Measurements from ENCODE around the gene ARHGAP15. TPM values are rescaled to one million over a fixed set of nuclear protein-coding genes. Genes with fewer than 3 reads are reported as not detected.
A peak's percentile ranks its signal among the peaks of the same experiment; 100 is the strongest.

The ARHGAP15 gene
- total RNA-seq, 2 donors from 2014 or later = 0.86 TPM; not detected in 1

- H3K36me3 Mint-ChIP-seq (ENCODE audit: low read depth) = peaks cover 2% of the 10 kb centered on the region
- peak overlapping the region; percentile 82 for H3K27ac ChIP-seq (ENCODE audit: low read depth, low read length)
Observed at GRCh38 chr2:143230506-143231253, 101.5 kb downstream of the ARHGAP15 start.

GRCh38 chr2:143231254-143231645, 102.0 kb downstream of the ARHGAP15 start:
- DNase-seq = no peak
- peaks cover 36% of the 10 kb centered on the region for H3K9me3 ChIP-seq (ENCODE audit: control insufficient read depth, low read length)
- no peaks in the 10 kb centered on the region for H3K36me3 ChIP-seq (ENCODE audit: control insufficient read depth, insufficient read depth, low read length)
- Mint-ChIP-seq H3K27me3 (ENCODE audit: insufficient read depth) (no peaks in the 10 kb centered on the region), H3K4me1 (peaks cover 24% of the 10 kb centered on the region), H3K27ac (no peak overlapping the region), H3K36me3 (ENCODE audit: low read depth) (peaks cover 2% of the 10 kb centered on the region), H3K9me3 (peaks cover 9% of the 10 kb centered on the region), H3K4me3 (no peak overlapping the region)
- no peaks in the 10 kb centered on the region for H3K4me1 ChIP-seq (ENCODE audit: control insufficient read depth, insufficient read depth, low read length)
- H3K27me3 ChIP-seq (ENCODE audit: control insufficient read depth, insufficient read depth, low read length, poor library complexity, severe bottlenecking) = no peaks in the 10 kb centered on the region
- TF ChIP-seq CTCF (conservative IDR thresholded peaks at IDR 0.05) = no peak
- WGBS, 2 experiments (ENCODE audit: insufficient coverage in 1 of 2, insufficient read length in 1 of 2) = 89 to 98% methylated on average over 1 of the region's 1 CpG
- H3K4me3 ChIP-seq (ENCODE audit: low read length) = no peak overlapping the region
- no peak overlapping the region for H3K9ac ChIP-seq (ENCODE audit: extremely low read depth, low read length, poor library complexity, severe bottlenecking)
- no peak overlapping the region for H3K27ac ChIP-seq (ENCODE audit: low read depth, low read length)

More at GRCh38 chr2:143230506-143231253, 101.5 kb downstream of the ARHGAP15 start:
- WGBS, 2 experiments (ENCODE audit: insufficient coverage in 1 of 2, insufficient read length in 1 of 2) = 67 to 80% methylated on average over 1 to 3 of the region's 3 CpGs
- no peak for DNase-seq
- Histone ChIP-seq H3K27me3 (ENCODE audit: control insufficient read depth, insufficient read depth, low read length, poor library complexity, severe bottlenecking) (no peaks in the 10 kb centered on the region), H3K4me1 (ENCODE audit: control insufficient read depth, insufficient read depth, low read length) (no peaks in the 10 kb centered on the region), H3K9ac (ENCODE audit: extremely low read depth, low read length, poor library complexity, severe bottlenecking) (no peak overlapping the region), H3K9me3 (ENCODE audit: control insufficient read depth, low read length) (peaks cover 36% of the 10 kb centered on the region), H3K4me3 (ENCODE audit: low read length) (peak overlapping the region; percentile 24), H3K36me3 (ENCODE audit: control insufficient read depth, insufficient read depth, low read length) (no peaks in the 10 kb centered on the region)
- peak overlapping the region; percentile 83 for H3K27ac Mint-ChIP-seq
- TF ChIP-seq CTCF (conservative IDR thresholded peaks at IDR 0.05) = peak; percentile 57
- H3K27me3 Mint-ChIP-seq (ENCODE audit: insufficient read depth) = no peaks in the 10 kb centered on the region
- peaks cover 9% of the 10 kb centered on the region for H3K9me3 Mint-ChIP-seq
- peaks cover 29% of the 10 kb centered on the region for H3K4me1 Mint-ChIP-seq
- H3K4me3 Mint-ChIP-seq = no peak overlapping the region

GRCh38 chr2:143237146-143237777, 108.0 kb downstream of the ARHGAP15 start:
- peaks cover 4% of the 10 kb centered on the region for H3K4me1 Mint-ChIP-seq
- Histone ChIP-seq H3K4me3 (ENCODE audit: low read length) (no peak overlapping the region), H3K9me3 (ENCODE audit: control insufficient read depth, low read length) (peaks cover 29% of the 10 kb centered on the region), H3K9ac (ENCODE audit: extremely low read depth, low read length, poor library complexity, severe bottlenecking) (no peak overlapping the region), H3K27me3 (ENCODE audit: control insufficient read depth, insufficient read depth, low read length, poor library complexity, severe bottlenecking) (no peaks in the 10 kb centered on the region), H3K36me3 (ENCODE audit: control insufficient read depth, insufficient read depth, low read length) (no peaks in the 10 kb centered on the region), H3K27ac (ENCODE audit: low read depth, low read length) (no peak overlapping the region), H3K4me1 (ENCODE audit: control insufficient read depth, insufficient read depth, low read length) (no peaks in the 10 kb centered on the region)
- WGBS, 2 experiments (ENCODE audit: insufficient coverage in 1 of 2, insufficient read length in 1 of 2) = 93 to 96% methylated on average over 7 to 8 of the region's 8 CpGs
- no peak for DNase-seq
- H3K36me3 Mint-ChIP-seq (ENCODE audit: low read depth) = peaks cover 2% of the 10 kb centered on the region
- H3K27ac Mint-ChIP-seq = no peak overlapping the region
- TF ChIP-seq CTCF (conservative IDR thresholded peaks at IDR 0.05) = no peak
- H3K9me3 Mint-ChIP-seq = peaks cover 6% of the 10 kb centered on the region
- H3K4me3 Mint-ChIP-seq = no peak overlapping the region
- no peaks in the 10 kb centered on the region for H3K27me3 Mint-ChIP-seq (ENCODE audit: insufficient read depth)
